HG02885 (cell line): ENCODE results near the gene DGKB.
"Not testable (repeated sequence)": the region's sequence is repeated elsewhere in the genome, so short reads cannot be mapped to it uniquely, and the experiment has no call there.

ENCODE experiments used
- ATAC-seq: cut with Tn5 transposase; IDR thresholded peaks from one replicate; pipeline ENCODE4 v1.9.1; 2021; ENCODE audit warnings: mild to moderate bottlenecking; ENCODE audit not compliant: unreplicated experiment, poor library complexity

Gene DGKB

GRCh38 chr7:14341200-14341775, 561.3 kb downstream of the DGKB start:
- ATAC-seq = no peak

GRCh38 chr7:14340393-14341074, 562.0 kb downstream of the DGKB start:
- ATAC-seq = no peak

DNA sequence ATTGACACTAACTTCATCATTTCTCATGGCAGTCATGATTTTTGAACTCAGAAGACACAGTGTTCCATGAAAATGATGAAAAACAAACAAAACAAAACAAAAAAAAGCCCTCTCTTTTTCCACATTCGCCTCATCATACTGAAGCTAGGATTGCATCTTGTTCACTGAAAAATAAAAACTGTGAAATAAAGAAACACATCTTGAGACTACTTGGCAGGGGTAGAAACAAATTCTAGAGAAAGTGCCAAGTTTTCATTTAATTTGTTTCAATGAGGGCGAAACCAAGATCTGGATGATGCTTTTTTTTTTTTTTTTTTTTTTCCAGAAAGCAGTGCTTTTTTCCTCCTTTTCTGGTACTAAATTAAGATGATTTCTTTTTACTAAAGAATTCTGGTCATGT, 562.7 kb downstream of the DGKB start:
- no peak for ATAC-seq

- no peak for ATAC-seq
Observed at GRCh38 chr7:14336256-14336655, 566.3 kb downstream of the DGKB start.

- no peak for ATAC-seq
Observed at GRCh38 chr7:14332155-14332554, 570.4 kb downstream of the DGKB start.

- ATAC-seq = no peak
Observed at GRCh38 chr7:14324767-14325166, 577.8 kb downstream of the DGKB start.

- ATAC-seq = no peak
Observed at GRCh38 chr7:14322724-14323123, 579.8 kb downstream of the DGKB start.

DNA sequence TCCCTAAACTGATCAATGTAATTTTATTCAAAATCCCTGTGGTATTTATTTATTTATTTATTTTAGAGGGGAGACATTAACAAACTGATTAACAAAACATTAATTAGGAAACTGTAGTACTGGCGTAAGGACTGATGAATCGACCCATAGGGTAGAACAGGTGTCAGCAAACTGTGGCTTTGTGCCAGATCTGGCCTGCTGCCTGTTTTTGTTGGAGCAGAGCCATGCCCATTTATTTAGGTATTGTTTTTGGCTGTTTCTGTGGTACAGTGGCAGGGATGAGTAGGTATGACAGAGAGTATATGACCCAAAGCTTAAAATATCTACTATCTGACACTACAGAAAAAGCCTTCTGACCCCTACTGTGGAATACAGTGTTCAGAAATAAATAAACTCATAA, 580.6 kb downstream of the DGKB start:
- ATAC-seq = no peak

- ATAC-seq = no peak
Observed at GRCh38 chr7:14309432-14309831, 593.1 kb downstream of the DGKB start.

GRCh38 chr7:14305233-14305866, 597.2 kb downstream of the DGKB start:
- no peak for ATAC-seq

DNA sequence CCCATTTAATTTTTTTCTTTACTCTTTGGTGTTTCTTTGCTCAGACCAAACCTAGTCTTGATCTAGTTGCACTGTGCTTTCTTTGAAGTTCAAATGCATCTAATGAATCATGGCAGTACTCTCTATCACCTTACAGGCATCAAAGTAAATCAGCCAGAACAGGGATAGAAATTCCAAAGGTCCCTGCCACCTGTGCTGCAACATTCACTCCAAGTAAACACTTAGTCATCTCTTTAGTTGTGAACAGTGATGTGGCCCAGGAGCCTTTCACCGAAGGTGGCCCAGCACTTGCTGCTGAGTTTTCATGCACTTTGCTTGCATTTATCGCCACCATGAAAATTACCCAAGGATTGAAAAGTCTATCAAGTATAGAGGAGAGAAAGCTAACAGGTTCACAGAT, 599.0 kb downstream of the DGKB start:
- no peak for ATAC-seq

DNA sequence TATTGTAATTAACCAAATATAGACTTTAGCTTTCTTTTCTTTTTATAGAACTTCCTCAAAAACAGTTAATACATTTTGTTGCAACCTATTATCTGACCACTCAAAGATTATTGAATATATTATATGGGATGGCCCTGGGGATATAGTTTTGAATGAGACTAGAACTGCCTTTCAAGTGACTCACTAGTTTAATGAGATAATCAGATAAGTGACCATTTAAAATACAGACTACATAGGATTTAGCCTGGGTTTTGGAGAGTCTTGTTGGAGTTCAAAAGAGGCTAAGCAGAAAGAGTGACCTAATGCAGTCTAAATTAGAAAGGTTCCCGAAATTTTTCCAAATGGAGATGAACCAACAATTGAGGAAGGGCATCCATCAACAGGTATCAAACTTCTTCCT, 607.9 kb downstream of the DGKB start:
- no peak for ATAC-seq

DNA sequence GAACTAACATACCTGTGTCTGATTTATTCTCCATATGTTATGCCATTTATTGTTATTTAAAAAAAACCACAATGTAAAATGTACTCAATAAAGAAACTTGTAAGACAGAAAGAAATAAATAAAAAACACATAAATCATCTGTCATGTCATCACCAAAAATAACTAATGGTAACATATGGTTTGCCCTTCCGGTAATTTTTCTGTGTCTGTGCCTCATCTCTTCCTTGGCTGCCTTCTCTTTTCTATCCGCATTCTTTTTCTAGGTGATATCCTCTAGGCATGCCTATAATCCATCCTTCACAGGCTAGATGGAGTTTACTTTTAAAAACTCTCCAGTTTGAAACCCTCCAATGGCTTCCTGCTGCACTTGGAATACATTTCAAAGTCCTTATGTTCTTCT, 609.1 kb downstream of the DGKB start:
- no peak for ATAC-seq

- ATAC-seq = no peak
Observed at GRCh38 chr7:14292737-14293136, 609.8 kb downstream of the DGKB start.

GRCh38 chr7:14289957-14290356, 612.6 kb downstream of the DGKB start:
- no peak for ATAC-seq

- ATAC-seq = no peak
Observed at GRCh38 chr7:14288701-14289100, 613.9 kb downstream of the DGKB start.

- ATAC-seq = no peak
Observed at GRCh38 chr7:14287398-14287797, 615.2 kb downstream of the DGKB start.

DNA sequence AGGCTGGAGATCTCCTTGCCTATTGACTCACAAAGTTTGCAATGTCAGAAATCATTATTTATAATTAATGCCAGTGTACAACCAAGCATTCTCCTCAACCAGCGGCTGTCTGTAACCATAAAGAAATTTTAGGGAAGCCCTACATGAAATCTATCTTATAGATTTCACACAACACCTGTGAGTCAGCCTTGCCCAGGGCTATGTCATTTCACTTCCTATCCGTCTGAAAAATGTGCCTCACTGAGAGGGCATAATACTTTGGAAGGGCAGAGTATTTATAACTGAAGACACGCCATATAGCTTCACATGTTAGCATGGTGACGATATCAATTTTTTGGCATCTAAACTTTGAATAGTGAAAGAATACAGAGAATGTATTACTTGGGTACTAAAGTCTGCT, 616.5 kb downstream of the DGKB start:
- no peak for ATAC-seq

- ATAC-seq = not testable (repeated sequence)
Observed at GRCh38 chr7:14279065-14279871, 623.3 kb downstream of the DGKB start.

DNA sequence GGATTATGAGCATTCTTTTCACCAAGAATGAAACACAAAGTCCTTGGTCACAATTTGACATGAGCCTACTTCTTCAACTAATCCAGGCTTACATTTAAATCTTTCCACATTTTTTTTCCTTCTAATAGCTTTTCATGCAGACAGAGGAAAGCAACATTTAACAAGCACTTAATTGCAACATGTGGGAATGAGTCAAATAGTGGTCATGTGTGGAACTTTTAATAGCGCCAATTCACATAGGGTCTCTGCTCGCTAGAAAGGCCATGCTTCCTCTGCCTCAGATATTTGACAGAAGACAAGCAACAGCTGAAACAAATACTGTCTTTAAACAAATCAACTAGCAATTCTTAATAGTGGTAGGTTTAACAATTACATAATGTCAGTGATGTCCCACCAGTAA, 627.2 kb downstream of the DGKB start:
- no peak for ATAC-seq

DNA sequence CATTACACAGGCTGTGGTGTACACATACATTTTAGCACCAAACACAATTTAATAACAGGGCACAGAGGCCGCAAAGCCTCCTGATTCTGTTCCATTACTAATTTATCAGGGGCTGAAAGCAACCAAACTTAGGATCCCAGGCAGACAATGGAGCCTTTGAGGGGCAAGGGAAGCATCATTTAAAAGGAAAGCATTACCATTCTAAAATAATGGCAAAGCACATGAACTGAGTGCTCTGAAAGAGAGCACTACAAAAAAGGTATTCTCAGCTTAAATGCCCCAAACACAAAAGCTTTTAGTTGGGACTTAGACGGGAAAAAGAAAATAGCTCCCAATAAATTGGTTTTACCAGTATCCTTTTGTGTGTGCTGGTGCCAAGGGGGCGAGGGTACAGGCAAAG, 631.1 kb downstream of the DGKB start:
- ATAC-seq = no peak
